ENCODE data around the gene CABLES1.

CABLES1 gene

GRCh38 chr18:23146861-23147469, 11.7 kb downstream of the CABLES1 start:
- no peak overlapping the region for H3K14ac ChIP-seq (ENCODE audit: low read length in 2 of 2)
- no peak overlapping the region for H3K9ac ChIP-seq (ENCODE audit: low read length)
- DNase-seq, result no peak
- no peak overlapping the region for H3K4ac ChIP-seq (ENCODE audit: low read depth in 1 of 2, low read length in 2 of 2)
- no peak overlapping the region for H2BK120ac ChIP-seq (ENCODE audit: low read depth, low read length)
- H3K9me3 ChIP-seq (ENCODE audit: control insufficient read depth, low read length), result no peaks in the 10 kb centered on the region
- H3K27me3 ChIP-seq (ENCODE audit: control insufficient read depth in 1 of 2, insufficient read depth in 1 of 2, low read length in 2 of 2), result no peaks in the 10 kb centered on the region
- H3K4me2 ChIP-seq (ENCODE audit: low read length, poor library complexity, severe bottlenecking), result no peak overlapping the region
- no peak overlapping the region for H2BK5ac ChIP-seq (ENCODE audit: low read depth, low read length, poor library complexity, severe bottlenecking)
- H4K91ac ChIP-seq (ENCODE audit: low read length), result no peak overlapping the region
- H2BK15ac ChIP-seq (ENCODE audit: low read depth, poor library complexity, severe bottlenecking), result no peak overlapping the region
- no peak overlapping the region for H2BK12ac ChIP-seq (ENCODE audit: low read length in 2 of 2)
- H3K4me1 ChIP-seq (ENCODE audit: control insufficient read depth, insufficient read depth, low read depth, low read length), result peaks cover 14% of the 10 kb centered on the region
- H3K4me3 ChIP-seq (ENCODE audit: insufficient read depth in 1 of 2, low read depth in 1 of 2, low read length in 2 of 2), result no peak overlapping the region
- H2AFZ ChIP-seq (ENCODE audit: low read depth, low read length), result no peak overlapping the region
- 94% methylated on average over 9 of the region's 11 CpGs for WGBS
- H3K79me1 ChIP-seq (replicated peaks; ENCODE audit: low read length, poor library complexity, severe bottlenecking), result peaks cover 53% of the 10 kb centered on the region
- H3K36me3 ChIP-seq (ENCODE audit: control insufficient read depth in 1 of 2, insufficient read depth in 2 of 2, low read depth in 1 of 2, low read length in 2 of 2), result peaks cover 0 to 12% of the 10 kb centered on the region in 2 experiments
- H3K18ac ChIP-seq (ENCODE audit: low read depth in 1 of 2, low read length in 2 of 2), result no peak overlapping the region
- H2AK5ac ChIP-seq (ENCODE audit: low read length, severe bottlenecking), result no peak overlapping the region
- no peak overlapping the region for H4K8ac ChIP-seq (ENCODE audit: low read length)
- no peak overlapping the region for H3K23ac ChIP-seq (ENCODE audit: low read length in 2 of 2)
- H3K27ac ChIP-seq (ENCODE audit: low read length, poor library complexity, severe bottlenecking), result no peak overlapping the region

- WGBS, result over 99% methylated on average over 5 of the region's 5 CpGs
- Histone ChIP-seq H3K36me3 (ENCODE audit: control insufficient read depth in 1 of 2, insufficient read depth in 2 of 2, low read depth in 1 of 2, low read length in 2 of 2) (peaks cover 0 to 12% of the 10 kb centered on the region in 2 experiments), H4K91ac (ENCODE audit: low read length) (peak overlapping the region; percentile 56), H2AFZ (ENCODE audit: low read depth, low read length) (no peak overlapping the region), H3K27me3 (ENCODE audit: control insufficient read depth in 1 of 2, insufficient read depth in 1 of 2, low read length in 2 of 2) (no peaks in the 10 kb centered on the region), H3K4me3 (ENCODE audit: insufficient read depth in 1 of 2, low read depth in 1 of 2, low read length in 2 of 2) (no peak overlapping the region), H3K18ac (ENCODE audit: low read depth in 1 of 2, low read length in 2 of 2) (no peak overlapping the region), H2AK5ac (ENCODE audit: low read length, severe bottlenecking) (no peak overlapping the region), H3K23ac (ENCODE audit: low read length in 2 of 2) (no peak overlapping the region), H3K79me1 (replicated peaks; ENCODE audit: low read length, poor library complexity, severe bottlenecking) (peaks cover 46% of the 10 kb centered on the region), H3K4ac (ENCODE audit: low read depth in 1 of 2, low read length in 2 of 2) (no peak overlapping the region), H4K8ac (ENCODE audit: low read length) (no peak overlapping the region), H2BK120ac (ENCODE audit: low read depth, low read length) (no peak overlapping the region), H2BK15ac (ENCODE audit: low read depth, poor library complexity, severe bottlenecking) (no peak overlapping the region), H3K4me1 (ENCODE audit: control insufficient read depth, insufficient read depth, low read depth, low read length) (peaks cover 9% of the 10 kb centered on the region), H3K14ac (ENCODE audit: low read length in 2 of 2) (peak overlapping the region in 1 of 2 experiments; percentile 35), H3K27ac (ENCODE audit: low read length, poor library complexity, severe bottlenecking) (no peak overlapping the region), H2BK5ac (ENCODE audit: low read depth, low read length, poor library complexity, severe bottlenecking) (no peak overlapping the region), H3K4me2 (ENCODE audit: low read length, poor library complexity, severe bottlenecking) (no peak overlapping the region), H3K9me3 (ENCODE audit: control insufficient read depth, low read length) (no peaks in the 10 kb centered on the region), H2BK12ac (ENCODE audit: low read length in 2 of 2) (no peak overlapping the region), H3K9ac (ENCODE audit: low read length) (no peak overlapping the region)
- no peak for DNase-seq
Observed at GRCh38 chr18:23148382-23148781, 13.1 kb downstream of the CABLES1 start.

- Histone ChIP-seq H3K27me3 (ENCODE audit: control insufficient read depth in 1 of 2, insufficient read depth in 1 of 2, low read length in 2 of 2) (no peaks in the 10 kb centered on the region), H3K27ac (ENCODE audit: low read length, poor library complexity, severe bottlenecking) (no peak overlapping the region), H3K4me2 (ENCODE audit: low read length, poor library complexity, severe bottlenecking) (no peak overlapping the region), H3K14ac (ENCODE audit: low read length in 2 of 2) (no peak overlapping the region), H2AFZ (ENCODE audit: low read depth, low read length) (no peak overlapping the region), H2AK5ac (ENCODE audit: low read length, severe bottlenecking) (no peak overlapping the region), H3K4me3 (ENCODE audit: insufficient read depth in 1 of 2, low read depth in 1 of 2, low read length in 2 of 2) (no peak overlapping the region), H3K9ac (ENCODE audit: low read length) (no peak overlapping the region), H3K4ac (ENCODE audit: low read depth in 1 of 2, low read length in 2 of 2) (no peak overlapping the region), H2BK15ac (ENCODE audit: low read depth, poor library complexity, severe bottlenecking) (no peak overlapping the region), H3K79me1 (replicated peaks; ENCODE audit: low read length, poor library complexity, severe bottlenecking) (peaks cover 45% of the 10 kb centered on the region), H2BK5ac (ENCODE audit: low read depth, low read length, poor library complexity, severe bottlenecking) (no peak overlapping the region), H3K36me3 (ENCODE audit: control insufficient read depth in 1 of 2, insufficient read depth in 2 of 2, low read depth in 1 of 2, low read length in 2 of 2) (peaks cover 0 to 12% of the 10 kb centered on the region in 2 experiments), H2BK12ac (ENCODE audit: low read length in 2 of 2) (no peak overlapping the region), H3K4me1 (ENCODE audit: control insufficient read depth, insufficient read depth, low read depth, low read length) (no peaks in the 10 kb centered on the region), H3K23ac (ENCODE audit: low read length in 2 of 2) (no peak overlapping the region), H3K9me3 (ENCODE audit: control insufficient read depth, low read length) (no peaks in the 10 kb centered on the region), H3K18ac (ENCODE audit: low read depth in 1 of 2, low read length in 2 of 2) (no peak overlapping the region), H4K8ac (ENCODE audit: low read length) (no peak overlapping the region), H2BK120ac (ENCODE audit: low read depth, low read length) (no peak overlapping the region), H4K91ac (ENCODE audit: low read length) (no peak overlapping the region)
- WGBS, result 94% methylated on average over 10 of the region's 10 CpGs
- no peak for DNase-seq
Observed at GRCh38 chr18:23149570-23149969, 14.3 kb downstream of the CABLES1 start.

- Histone ChIP-seq H3K4me1 (ENCODE audit: control insufficient read depth, insufficient read depth, low read depth, low read length) (peaks cover 4% of the 10 kb centered on the region), H3K4me3 (ENCODE audit: insufficient read depth in 1 of 2, low read depth in 1 of 2, low read length in 2 of 2) (no peak overlapping the region), H2BK12ac (ENCODE audit: low read length in 2 of 2) (no peak overlapping the region), H2BK120ac (ENCODE audit: low read depth, low read length) (no peak overlapping the region), H4K8ac (ENCODE audit: low read length) (peak overlapping the region; percentile 35), H3K4me2 (ENCODE audit: low read length, poor library complexity, severe bottlenecking) (no peak overlapping the region), H3K14ac (ENCODE audit: low read length in 2 of 2) (peak overlapping the region in 1 of 2 experiments; percentile 8), H3K27ac (ENCODE audit: low read length, poor library complexity, severe bottlenecking) (no peak overlapping the region), H3K36me3 (ENCODE audit: control insufficient read depth in 1 of 2, insufficient read depth in 2 of 2, low read depth in 1 of 2, low read length in 2 of 2) (peaks cover 0 to 12% of the 10 kb centered on the region in 2 experiments), H3K18ac (ENCODE audit: low read depth in 1 of 2, low read length in 2 of 2) (no peak overlapping the region), H3K4ac (ENCODE audit: low read depth in 1 of 2, low read length in 2 of 2) (peak overlapping the region in 1 of 2 experiments; percentile 46), H2AFZ (ENCODE audit: low read depth, low read length) (no peak overlapping the region), H3K9me3 (ENCODE audit: control insufficient read depth, low read length) (no peaks in the 10 kb centered on the region), H3K23ac (ENCODE audit: low read length in 2 of 2) (no peak overlapping the region), H2BK5ac (ENCODE audit: low read depth, low read length, poor library complexity, severe bottlenecking) (no peak overlapping the region), H3K27me3 (ENCODE audit: control insufficient read depth in 1 of 2, insufficient read depth in 1 of 2, low read length in 2 of 2) (no peaks in the 10 kb centered on the region), H2AK5ac (ENCODE audit: low read length, severe bottlenecking) (no peak overlapping the region), H3K9ac (ENCODE audit: low read length) (no peak overlapping the region), H3K79me1 (replicated peaks; ENCODE audit: low read length, poor library complexity, severe bottlenecking) (peaks cover 50% of the 10 kb centered on the region), H2BK15ac (ENCODE audit: low read depth, poor library complexity, severe bottlenecking) (no peak overlapping the region), H4K91ac (ENCODE audit: low read length) (no peak overlapping the region)
- peak; percentile 37 for DNase-seq
- 94% methylated on average over 11 of the region's 11 CpGs for WGBS
Observed at GRCh38 chr18:23151414-23152099, 16.3 kb downstream of the CABLES1 start.

Data from mesenchymal stem cell (in vitro differentiated cells and primary cell).